ENCODE measurements around the gene SPDEF. TPM values are rescaled to one million over a fixed set of nuclear protein-coding genes. Genes with fewer than 3 reads are reported as not detected.
A peak's percentile ranks its signal among the peaks of the same experiment; 100 is the strongest.

SPDEF gene
- total and polyA plus RNA-seq, 2 of the 13 experiments (the other 11 are each of a cell fraction or from before 2014, with no cell fraction given) = not detected

GRCh38 chr6:34557228-34557627 is 1.1 kb upstream of the SPDEF start (continued):
- TF ChIP-seq ZNF740 (CRISPR knock-in tag; IDR thresholded peaks at IDR 0.05) (no peak), SMYD3 (CRISPR knock-in tag; IDR thresholded peaks at IDR 0.05) (no peak), ZNF574 (CRISPR knock-in tag; IDR thresholded peaks at IDR 0.05) (no peak), BORCS8-MEF2B (CRISPR knock-in tag; IDR thresholded peaks at IDR 0.05) (no peak), TEF (CRISPR knock-in tag; IDR thresholded peaks at IDR 0.05) (no peak), FOXA3 (CRISPR knock-in tag; IDR thresholded peaks at IDR 0.05) (no peak)

GRCh38 chr6:34556493-34556892 is 364 bp upstream of the SPDEF start:
- FAIRE-seq (no peak), ATAC-seq (no peak), DNase-seq (ENCODE audit: low spot score) (no peak)
- Histone ChIP-seq H2AFZ (ENCODE audit: low read length) (no peak overlapping the region), H3K36me3 (replicated peaks in 1 of 2; ENCODE audit: control insufficient read depth in 1 of 2, insufficient read depth in 2 of 2, low read length in 2 of 2) (no peaks in the 10 kb centered on the region), H3K4me3 (replicated peaks in 1 of 3; ENCODE audit: insufficient read depth in 1 of 3, low read depth in 2 of 3, low read length in 3 of 3) (no peak overlapping the region), H4K20me1 (ENCODE audit: insufficient read depth, low read length) (no peaks in the 10 kb centered on the region), H3K4me1 (ENCODE audit: insufficient read depth, low read length) (peaks cover 33% of the 10 kb centered on the region), H3K27me3 (ENCODE audit: control insufficient read depth in 1 of 2, insufficient read depth in 2 of 2, low read length in 2 of 2) (peaks cover 24 to 64% of the 10 kb centered on the region in 2 experiments), H3K79me2 (ENCODE audit: insufficient read depth, low read length) (no peaks in the 10 kb centered on the region), H3K27ac (ENCODE audit: extremely low read length, insufficient read depth, low read length) (no peak overlapping the region), H3K4me2 (ENCODE audit: low read depth, low read length) (0 out of 2 replicates have a peak overlapping the region, but pooled peaks have one; percentile 10), H3K9me3 (ENCODE audit: low read length) (no peaks in the 10 kb centered on the region), H3K9ac (ENCODE audit: insufficient read depth, low read depth, low read length) (no peak overlapping the region)
- BruUV-seq (replicated peaks) = no TSS peak
- 38% methylated on average over 6 of the region's 9 CpGs for WGBS (ENCODE audit: low lambda C conversion rate)
- intact Hi-C loops (cut with micrococcal nuclease; ENCODE audit: unreplicated experiment) = no loop called here
- TF ChIP-seq MTA3 (CRISPR knock-in tag; IDR thresholded peaks at IDR 0.05) (no peak), ATM (IDR thresholded peaks at IDR 0.05; ENCODE audit: borderline replicate concordance) (no peak), BRCA1 (CRISPR knock-in tag; IDR thresholded peaks at IDR 0.05) (no peak), DZIP1 (CRISPR knock-in tag; IDR thresholded peaks at IDR 0.05) (no peak), FOXJ3 (CRISPR knock-in tag; IDR thresholded peaks at IDR 0.05; ENCODE audit: borderline replicate concordance) (no peak), MBNL3 (CRISPR knock-in tag; conservative IDR thresholded peaks at IDR 0.05) (no peak), HMGA1 (CRISPR knock-in tag; conservative IDR thresholded peaks at IDR 0.05) (no peak), GABPA (IDR thresholded peaks at IDR 0.05; ENCODE audit: low read depth, low read length) (no peak), GABPA (CRISPR knock-in tag; IDR thresholded peaks at IDR 0.05; ENCODE audit: low read depth) (no peak), ZNF720 (CRISPR knock-in tag; IDR thresholded peaks at IDR 0.05) (no peak)
- in situ Hi-C loops (cut with HindIII; ENCODE audit: extremely low pct_ligation_motif_present, low pct_unique_long_range_greater_than_20kb) = no loop called here
- ChIA-PET POLR2A (no interaction called here), CTCF (ENCODE audit: low intra/inter-chr PET ratio, low total read pairs) (no interaction called here)

Data from HepG2 (cell line).